HG02885 (cell line): ENCODE measurements around the gene EEF1AKMT3.
"Not testable (repeated sequence)": the region's sequence is repeated elsewhere in the genome, so short reads cannot be mapped to it uniquely, and the experiment has no call there.

Experiments used
- ATAC-seq: cut with Tn5 transposase; IDR thresholded peaks from one replicate; pipeline ENCODE4 v1.9.1; 2021; ENCODE audit warnings: mild to moderate bottlenecking; ENCODE audit not compliant: unreplicated experiment, poor library complexity

EEF1AKMT3 gene

DNA sequence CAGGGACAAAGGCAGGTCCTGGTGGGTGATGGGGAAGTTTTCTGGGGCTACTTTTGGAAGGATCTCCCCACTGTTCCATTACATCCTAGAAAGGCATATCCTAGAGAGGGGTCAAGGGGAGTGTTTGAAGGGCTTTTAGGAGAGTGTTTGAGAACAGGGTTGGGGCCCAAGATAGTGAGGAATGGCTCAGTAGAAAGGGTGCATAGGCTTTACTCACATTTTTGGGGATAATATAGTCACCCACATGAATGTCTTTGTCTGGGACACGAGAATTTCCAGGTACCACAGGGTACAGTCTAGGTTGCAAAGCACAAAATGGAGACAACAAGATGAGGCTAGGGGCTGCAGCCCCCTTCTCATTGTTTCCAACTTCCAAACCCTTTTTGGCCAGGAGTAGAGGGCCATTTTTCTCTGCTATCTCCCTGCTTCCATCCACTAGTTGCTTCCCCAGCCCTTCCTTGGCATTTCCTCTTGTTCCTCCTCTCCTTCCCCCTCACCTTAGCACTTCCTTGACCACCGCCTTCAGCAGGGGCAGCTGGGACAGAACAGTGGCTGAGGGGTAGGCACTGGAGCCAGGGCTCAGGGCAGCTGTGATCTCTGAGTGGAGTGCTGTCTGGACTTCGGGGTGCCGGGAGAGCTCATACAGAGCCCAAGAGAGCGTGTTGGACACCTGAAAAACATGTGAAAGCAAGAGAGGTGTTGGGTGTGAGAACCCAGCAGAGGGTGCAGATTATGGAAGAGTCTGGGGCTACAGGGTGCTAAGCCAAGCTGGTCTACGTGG lies 8.3 kb upstream of the EEF1AKMT3 start:
- ATAC-seq = no peak

GRCh38 chr12:57764662-57765002 lies 7.8 kb upstream of the EEF1AKMT3 start:
- ATAC-seq = peak; percentile 10

GRCh38 chr12:57765003-57765697 lies 7.3 kb upstream of the EEF1AKMT3 start:
- ATAC-seq = peak; percentile 76

DNA sequence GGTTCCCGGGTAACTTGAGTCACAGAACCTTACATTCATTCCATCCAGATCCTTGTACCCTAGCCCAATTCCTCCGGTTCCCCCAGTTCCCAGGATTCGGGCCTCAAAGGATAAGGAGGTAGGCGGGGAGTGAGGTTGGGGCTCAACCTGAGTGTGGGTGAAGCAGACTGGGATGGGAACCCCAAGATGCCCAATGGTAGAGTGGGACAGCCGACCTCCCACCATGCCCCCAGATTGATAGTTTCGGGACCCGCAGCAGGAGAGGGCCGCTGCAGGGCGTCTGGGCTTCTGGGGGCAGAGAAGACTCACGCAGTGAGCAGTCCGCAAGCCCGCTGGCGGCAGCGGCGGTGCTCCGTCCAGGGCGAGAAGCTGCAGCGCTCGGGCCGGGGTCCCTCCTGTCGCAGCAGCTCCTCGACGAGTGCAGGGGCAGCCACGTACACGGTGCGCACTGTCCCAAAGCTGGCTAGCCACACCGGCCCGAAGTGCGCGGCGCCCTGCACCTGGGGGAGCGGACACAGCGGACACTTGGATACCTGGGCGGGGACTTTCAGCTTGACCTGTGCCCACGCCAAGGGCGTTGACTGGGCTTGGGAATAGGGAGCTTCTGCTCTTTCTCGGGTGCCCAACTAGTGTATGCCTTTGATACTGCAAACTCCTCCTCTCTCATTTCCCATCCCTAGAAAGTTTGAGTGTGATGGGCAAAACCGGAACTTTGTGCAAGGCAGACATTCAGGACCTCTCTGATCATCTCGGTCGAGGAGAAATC lies 6.5 kb upstream of the EEF1AKMT3 start:
- no peak for ATAC-seq

DNA sequence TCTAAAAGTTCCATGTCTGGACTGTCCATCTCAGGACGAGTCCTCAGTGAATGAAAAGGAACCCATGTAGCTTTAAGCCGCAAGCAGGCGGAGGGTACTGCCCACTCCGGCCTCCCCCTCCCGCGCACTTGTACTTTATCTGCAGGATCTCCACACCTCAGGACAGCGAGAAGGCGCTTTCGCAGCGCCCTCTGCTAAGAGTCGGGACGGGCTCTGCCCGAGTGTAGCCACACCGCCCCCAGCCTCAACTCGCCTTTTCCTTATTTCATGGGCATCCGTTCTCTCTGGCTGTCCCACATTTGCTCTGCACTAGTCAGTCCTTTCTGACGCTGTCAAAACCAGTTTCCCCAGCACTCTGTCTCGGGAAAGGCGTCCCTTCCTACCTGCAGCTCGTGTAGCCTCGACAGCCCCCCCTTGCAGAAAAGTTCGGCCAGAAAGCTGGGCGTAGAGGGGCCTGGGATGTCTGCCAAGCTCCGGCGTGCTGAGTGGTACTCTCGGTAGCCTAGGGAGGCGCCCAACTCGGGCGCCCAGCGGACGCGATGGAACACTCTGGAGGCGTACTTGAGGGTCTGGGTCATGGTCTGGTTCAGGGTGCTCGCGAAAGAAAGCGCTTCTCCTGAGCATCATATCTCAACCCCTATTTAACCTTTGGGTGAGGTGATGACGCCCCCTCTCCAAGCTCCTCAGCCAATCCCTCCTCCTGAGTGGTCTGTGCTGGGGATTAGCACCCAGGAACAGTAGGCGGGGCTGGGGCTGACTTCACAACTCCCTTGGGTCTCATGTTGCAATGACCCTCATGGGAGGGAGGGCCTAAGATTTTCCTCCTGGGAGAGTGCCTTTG lies 5.7 kb upstream of the EEF1AKMT3 start, which contains the start of gene CYP27B1:
CYP27B1 (minus strand) TSS at position 615 of the 841 bp plus-strand sequence; CDS start at position 578, 37 bp downstream.
- ATAC-seq = no peak

DNA sequence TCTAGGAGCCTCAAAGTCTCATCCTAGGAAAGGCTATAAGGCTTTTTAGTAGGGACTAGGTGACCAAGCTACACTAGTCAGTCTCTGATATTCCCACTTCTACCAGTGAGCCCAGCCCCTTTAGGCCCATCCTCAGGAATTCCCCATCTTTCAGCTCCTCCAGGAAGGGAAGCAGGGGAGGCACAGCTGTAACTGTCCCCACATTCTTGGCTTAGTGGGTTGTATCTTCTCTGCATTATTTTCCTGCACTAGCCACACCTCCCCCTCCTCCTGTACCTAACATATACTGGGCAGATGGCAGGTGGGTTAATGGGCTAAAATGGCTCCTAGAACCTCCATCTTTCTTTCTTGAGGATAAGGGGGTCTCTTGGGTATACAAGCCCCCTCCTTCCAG lies 5.1 kb upstream of the EEF1AKMT3 start:
- no peak for ATAC-seq

GRCh38 chr12:57767876-57768275 lies 4.5 kb upstream of the EEF1AKMT3 start:
- ATAC-seq = no peak

- no peak for ATAC-seq
Measured at GRCh38 chr12:57769594-57769993, 2.8 kb upstream of the EEF1AKMT3 start.

GRCh38 chr12:57770734-57771133 lies 1.7 kb upstream of the EEF1AKMT3 start:
- no peak for ATAC-seq

GRCh38 chr12:57771236-57771872 lies 1.1 kb upstream of the EEF1AKMT3 start:
- ATAC-seq = peak; percentile 80

GRCh38 chr12:57771873-57772428 lies 463 bp upstream of the EEF1AKMT3 start, which contains the start of gene METTL1:
Gene METTL1 (minus strand): TSS chr12:57772105. CDS start chr12:57772083, 22 bp downstream.
- peak; percentile 84 for ATAC-seq

- not testable (repeated sequence) for ATAC-seq
Measured at GRCh38 chr12:57774634-57775033, 2.2 kb downstream of the EEF1AKMT3 start.

- ATAC-seq = no peak
Measured at GRCh38 chr12:57775044-57775443, 2.6 kb downstream of the EEF1AKMT3 start.

GRCh38 chr12:57775563-57776246 lies 3.3 kb downstream of the EEF1AKMT3 start:
- no peak for ATAC-seq

DNA sequence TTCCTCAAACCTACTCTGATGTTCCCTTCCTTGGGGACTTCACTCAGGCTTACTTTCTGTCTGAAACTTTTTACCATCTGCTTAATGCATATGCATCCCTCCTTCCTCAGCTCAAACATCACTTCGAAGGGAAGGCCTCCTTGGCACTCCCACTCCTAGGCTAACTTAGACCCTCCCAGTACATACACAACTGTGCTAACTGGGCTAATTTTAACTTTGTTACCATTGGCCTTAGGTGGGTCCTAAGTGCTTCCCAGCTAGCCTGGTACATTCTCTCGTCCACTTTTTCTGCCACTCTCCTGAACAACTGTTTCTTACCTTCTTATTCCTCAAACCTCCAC lies 3.8 kb downstream of the EEF1AKMT3 start:
- no peak for ATAC-seq

DNA sequence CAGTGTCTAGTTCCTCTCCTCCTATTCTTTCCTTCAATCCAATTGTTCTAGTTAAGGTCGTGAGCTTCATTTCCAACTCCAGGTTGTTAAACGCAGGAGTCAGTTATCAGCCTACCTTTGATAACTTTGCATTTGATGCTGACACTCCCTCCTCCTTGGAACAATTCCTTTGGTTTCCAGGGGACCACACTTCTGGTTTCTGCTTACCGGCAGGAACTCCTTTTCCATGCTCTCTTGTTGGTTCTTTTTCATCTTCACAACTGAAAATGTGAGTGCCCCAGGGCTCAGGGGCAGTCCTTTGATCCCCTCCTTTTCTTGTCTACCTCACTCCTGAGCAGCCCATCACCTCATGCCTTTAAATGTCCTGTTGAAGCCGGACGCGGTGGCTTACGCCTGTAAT lies 5.0 kb downstream of the EEF1AKMT3 start:
- no peak for ATAC-seq

DNA sequence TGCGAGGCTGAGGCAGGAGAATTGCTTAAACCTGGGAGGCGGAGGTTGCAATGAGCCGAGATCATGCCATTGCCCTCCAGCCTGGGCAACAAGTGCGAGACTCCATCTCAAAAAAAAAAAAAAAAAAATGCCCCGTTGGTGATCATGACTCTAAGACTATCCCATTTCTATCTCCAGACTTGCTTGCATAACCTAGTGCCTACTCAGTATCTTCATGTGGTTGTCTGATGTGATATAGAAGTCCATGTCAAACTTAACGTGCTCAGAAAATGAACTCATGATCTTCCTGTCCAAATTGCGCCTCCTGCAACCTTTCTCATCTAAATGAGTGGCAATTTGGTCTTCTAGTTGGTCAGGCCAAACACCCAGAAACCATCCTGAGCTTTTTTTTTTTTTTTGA lies 5.5 kb downstream of the EEF1AKMT3 start:
- ATAC-seq = no peak

- ATAC-seq = no peak
Measured at GRCh38 chr12:57779736-57780135, 7.3 kb downstream of the EEF1AKMT3 start.
